Suprapubic skin (tissue), 4 donors: ENCODE results near the gene QDPR. TPM values are rescaled to one million over a fixed set of nuclear protein-coding genes. Genes with fewer than 3 reads are reported as not detected.
A peak's percentile ranks its signal among the peaks of the same experiment; 100 is the strongest.

Source experiments
- DNase-seq, 2 donors: peaks; one replicate each; pipeline ENCODE4 v3.0.0-alpha.2; 2019; ENCODE audit warnings: low spot score in 2 of 2
- H3K27ac ChIP-seq: fragments of 200-600 bp; sonication (generic); one replicate; pipeline ENCODE4 v1.5.1; 2019
- H3K27me3 ChIP-seq: fragments of 200-600 bp; sonication (generic); one replicate; pipeline ENCODE4 v1.5.1; 2019
- H3K36me3 ChIP-seq: fragments of 200-600 bp; sonication (generic); one replicate; pipeline ENCODE4 v1.5.1; 2019
- H3K4me1 ChIP-seq: fragments of 200-600 bp; sonication (generic); one replicate; pipeline ENCODE4 v1.5.1; 2019
- H3K4me3 ChIP-seq: fragments of 200-600 bp; sonication (generic); one replicate; pipeline ENCODE4 v1.5.1; 2019; ENCODE audit warnings: mild to moderate bottlenecking
- H3K9me3 ChIP-seq: fragments of 200-600 bp; sonication (generic); one replicate; pipeline ENCODE4 v1.5.1; 2019
- CTCF ChIP-seq, 2 donors: fragments of 200-600 bp in 1 of 2; fragments of 450-650 bp in 1 of 2; sonication (generic) in 1 of 2; IDR thresholded peaks; one replicate each; pipeline ENCODE4 v1.5.1; 2016 to 2019; ENCODE audit warnings: antibody characterized with exemption in 2 of 2, mild to moderate bottlenecking in 1 of 2, moderate library complexity in 1 of 2
- EP300 ChIP-seq: sonication (generic); formaldehyde crosslinking; IDR thresholded peaks from one replicate; pipeline ENCODE4 v1.6.1; 2017; ENCODE audit warnings: antibody characterized with exemption
- POLR2A ChIP-seq, 2 donors: fragments of 450-650 bp; IDR thresholded peaks; one replicate each; pipeline ENCODE4 v1.6.1; 2017; ENCODE audit warnings: antibody characterized with exemption in 2 of 2, mild to moderate bottlenecking in 2 of 2, moderate library complexity in 2 of 2
- POLR2AphosphoS5 ChIP-seq, 3 donors: sonication (generic); formaldehyde crosslinking; IDR thresholded peaks; one replicate each; pipeline ENCODE4 v1.6.1; 2017; ENCODE audit warnings: antibody characterized with exemption in 3 of 3
- WGBS: methylation state at CpG from one replicate; pipeline ENCODE4 v1.1.5; 2018; 5-methylcytosine and 5-hydroxymethylcytosine counted together
- total RNA-seq, 4 donors: library from RNA; depleted of rRNA; stranded (reverse); fragments of >200 nt; gene quantifications; one replicate each; pipeline ENCODE4 v1.1.0, GENCODE V29; 2016

QDPR gene
- total RNA-seq, 4 donors from 2014 or later = 5.1 to 15.7 (median 9.5) TPM

- peaks cover 6% of the 10 kb centered on the region for H3K9me3 ChIP-seq
- no peak for DNase-seq
- H3K27ac ChIP-seq = no peak overlapping the region
- WGBS = 88% methylated on average over 9 of the region's 9 CpGs
- peaks cover 4% of the 10 kb centered on the region for H3K36me3 ChIP-seq
- no peak overlapping the region for H3K4me3 ChIP-seq
- TF ChIP-seq POLR2A (IDR thresholded peaks at IDR 0.05) = no peak
- H3K4me1 ChIP-seq = no peaks in the 10 kb centered on the region
- H3K27me3 ChIP-seq = no peaks in the 10 kb centered on the region
Observed at GRCh38 chr4:17477774-17478472, 34.0 kb downstream of the QDPR start.

GRCh38 chr4:17476853-17477252, 35.0 kb downstream of the QDPR start:
- Histone ChIP-seq H3K27me3 (no peaks in the 10 kb centered on the region), H3K4me1 (no peaks in the 10 kb centered on the region), H3K27ac (no peak overlapping the region), H3K36me3 (peaks cover 4% of the 10 kb centered on the region), H3K9me3 (peaks cover 6% of the 10 kb centered on the region), H3K4me3 (no peak overlapping the region)
- TF ChIP-seq POLR2AphosphoS5 (IDR thresholded peaks at IDR 0.05) (no peak), POLR2A (IDR thresholded peaks at IDR 0.05) (no peak), CTCF (IDR thresholded peaks at IDR 0.05) (no peak), EP300 (no peak)
- 74% methylated on average over 3 of the region's 3 CpGs for WGBS
- DNase-seq = no peak

- TF ChIP-seq EP300 = no peak
- no peak for TF ChIP-seq POLR2AphosphoS5 (IDR thresholded peaks at IDR 0.05)
- TF ChIP-seq POLR2A (IDR thresholded peaks at IDR 0.05) = no peak
- TF ChIP-seq CTCF (IDR thresholded peaks at IDR 0.05) = no peak
- peaks cover 4% of the 10 kb centered on the region for H3K36me3 ChIP-seq
- H3K9me3 ChIP-seq = no peaks in the 10 kb centered on the region
- no peak overlapping the region for H3K4me3 ChIP-seq
- no peak overlapping the region for H3K27ac ChIP-seq
- no peaks in the 10 kb centered on the region for H3K27me3 ChIP-seq
- DNase-seq = no peak
- no peaks in the 10 kb centered on the region for H3K4me1 ChIP-seq
Observed at GRCh38 chr4:17475481-17475880, 36.4 kb downstream of the QDPR start.

GRCh38 chr4:17469931-17470674, 41.8 kb downstream of the QDPR start:
- no peaks in the 10 kb centered on the region for H3K36me3 ChIP-seq
- no peak overlapping the region for H3K27ac ChIP-seq
- H3K4me1 ChIP-seq = no peaks in the 10 kb centered on the region
- no peak for DNase-seq
- 76% methylated on average over 11 of the region's 11 CpGs for WGBS
- no peak for TF ChIP-seq CTCF (IDR thresholded peaks at IDR 0.05)
- TF ChIP-seq POLR2AphosphoS5 (IDR thresholded peaks at IDR 0.05) = no peak
- no peak for TF ChIP-seq POLR2A (IDR thresholded peaks at IDR 0.05)
- no peak for TF ChIP-seq EP300
- no peaks in the 10 kb centered on the region for H3K27me3 ChIP-seq
- H3K9me3 ChIP-seq = no peaks in the 10 kb centered on the region
- no peak overlapping the region for H3K4me3 ChIP-seq

- H3K4me3 ChIP-seq = no peak overlapping the region
- H3K9me3 ChIP-seq = no peaks in the 10 kb centered on the region
- H3K27ac ChIP-seq = no peak overlapping the region
- WGBS = 61% methylated on average over 9 of the region's 9 CpGs
- H3K4me1 ChIP-seq = no peaks in the 10 kb centered on the region
- no peak for DNase-seq
- no peaks in the 10 kb centered on the region for H3K36me3 ChIP-seq
- H3K27me3 ChIP-seq = no peaks in the 10 kb centered on the region
- TF ChIP-seq POLR2AphosphoS5 (IDR thresholded peaks at IDR 0.05) (no peak), POLR2A (IDR thresholded peaks at IDR 0.05) (no peak), EP300 (no peak), CTCF (IDR thresholded peaks at IDR 0.05) (peak in 1 of 2 donors; percentile 39)
Observed at GRCh38 chr4:17468619-17469221, 43.2 kb downstream of the QDPR start.
